Erythroblast (primary cell): Measurements from ENCODE around the gene ITGB1BP1.

ENCODE experiments used
- GATA1 ChIP-seq: IDR thresholded peaks from 2 replicates; pipeline ENCODE4 v1.6.1; 2011; ENCODE audit warnings: low read depth, mild to moderate bottlenecking, control low read depth, low read length, moderate library complexity
- POLR2A ChIP-seq: IDR thresholded peaks from 2 replicates; pipeline ENCODE4 v1.6.1; 2011; ENCODE audit warnings: mild to moderate bottlenecking, low read length

GRCh38 chr2:9394816-9395215 lies 28.5 kb downstream of the ITGB1BP1 start:
- TF ChIP-seq POLR2A (no peak), GATA1 (no peak)
